Fibroblast of mammary gland (primary cell): ENCODE results near the gene CDV3.
"Not testable (repeated sequence)": the region's sequence is repeated elsewhere in the genome, so short reads cannot be mapped to it uniquely, and the experiment has no call there.

ENCODE experiments used
- DNase-seq: peaks from one replicate; pipeline ENCODE4 v3.0.0-alpha.2; 2010; ENCODE audit warnings: low read depth
- H3K4me3 ChIP-seq: 2 replicates; pipeline ENCODE4 v1.5.1; 2011; ENCODE audit warnings: low read depth, mild to moderate bottlenecking, low read length, moderate library complexity; ENCODE audit not compliant: control insufficient read depth
- TF ChIP-seq, protein P1 (sequence below): conservative IDR thresholded peaks from 2 replicates; pipeline ENCODE4 v1.5.1; 2011; ENCODE audit warnings: low read depth, low read length, inconsistent platforms; ENCODE audit not compliant: control insufficient read depth, insufficient read depth

CDV3 gene, protein sequence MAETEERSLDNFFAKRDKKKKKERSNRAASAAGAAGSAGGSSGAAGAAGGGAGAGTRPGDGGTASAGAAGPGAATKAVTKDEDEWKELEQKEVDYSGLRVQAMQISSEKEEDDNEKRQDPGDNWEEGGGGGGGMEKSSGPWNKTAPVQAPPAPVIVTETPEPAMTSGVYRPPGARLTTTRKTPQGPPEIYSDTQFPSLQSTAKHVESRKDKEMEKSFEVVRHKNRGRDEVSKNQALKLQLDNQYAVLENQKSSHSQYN

DNA sequence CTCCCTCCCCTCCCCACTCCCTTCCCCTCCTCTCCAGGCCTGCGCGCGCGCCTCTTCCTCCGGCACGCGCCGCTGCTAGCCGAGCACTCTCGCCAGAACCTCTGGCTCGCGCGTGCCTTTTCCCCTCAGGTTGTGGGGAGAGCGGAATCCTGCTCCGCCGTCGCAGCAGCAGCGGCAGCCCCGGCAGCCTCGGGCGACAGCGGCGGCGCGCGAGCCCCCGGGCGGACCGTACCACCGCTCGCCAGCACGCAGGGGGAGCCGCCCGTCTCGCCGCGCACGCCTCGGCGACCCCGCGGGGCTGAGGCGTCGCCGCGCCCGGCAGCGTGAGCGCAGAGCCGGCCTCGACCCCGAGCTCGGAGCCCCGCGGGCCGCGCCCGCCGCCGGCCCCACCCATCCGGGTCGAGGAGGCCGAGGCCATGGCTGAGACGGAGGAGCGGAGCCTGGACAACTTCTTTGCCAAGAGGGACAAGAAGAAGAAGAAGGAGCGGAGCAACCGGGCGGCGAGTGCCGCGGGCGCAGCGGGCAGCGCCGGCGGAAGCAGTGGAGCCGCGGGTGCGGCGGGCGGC is at the start of gene CDV3:
Gene CDV3, plus strand, starts transcription at position 58 of the 566 bp plus-strand sequence. Its CDS starts 359 bp downstream, at position 417.
- TF ChIP-seq, protein P1, sequence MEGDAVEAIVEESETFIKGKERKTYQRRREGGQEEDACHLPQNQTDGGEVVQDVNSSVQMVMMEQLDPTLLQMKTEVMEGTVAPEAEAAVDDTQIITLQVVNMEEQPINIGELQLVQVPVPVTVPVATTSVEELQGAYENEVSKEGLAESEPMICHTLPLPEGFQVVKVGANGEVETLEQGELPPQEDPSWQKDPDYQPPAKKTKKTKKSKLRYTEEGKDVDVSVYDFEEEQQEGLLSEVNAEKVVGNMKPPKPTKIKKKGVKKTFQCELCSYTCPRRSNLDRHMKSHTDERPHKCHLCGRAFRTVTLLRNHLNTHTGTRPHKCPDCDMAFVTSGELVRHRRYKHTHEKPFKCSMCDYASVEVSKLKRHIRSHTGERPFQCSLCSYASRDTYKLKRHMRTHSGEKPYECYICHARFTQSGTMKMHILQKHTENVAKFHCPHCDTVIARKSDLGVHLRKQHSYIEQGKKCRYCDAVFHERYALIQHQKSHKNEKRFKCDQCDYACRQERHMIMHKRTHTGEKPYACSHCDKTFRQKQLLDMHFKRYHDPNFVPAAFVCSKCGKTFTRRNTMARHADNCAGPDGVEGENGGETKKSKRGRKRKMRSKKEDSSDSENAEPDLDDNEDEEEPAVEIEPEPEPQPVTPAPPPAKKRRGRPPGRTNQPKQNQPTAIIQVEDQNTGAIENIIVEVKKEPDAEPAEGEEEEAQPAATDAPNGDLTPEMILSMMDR = no peak
- peak within 1 kb of the TSS; percentile 66 for H3K4me3 ChIP-seq
- DNase-seq = no peak

DNA sequence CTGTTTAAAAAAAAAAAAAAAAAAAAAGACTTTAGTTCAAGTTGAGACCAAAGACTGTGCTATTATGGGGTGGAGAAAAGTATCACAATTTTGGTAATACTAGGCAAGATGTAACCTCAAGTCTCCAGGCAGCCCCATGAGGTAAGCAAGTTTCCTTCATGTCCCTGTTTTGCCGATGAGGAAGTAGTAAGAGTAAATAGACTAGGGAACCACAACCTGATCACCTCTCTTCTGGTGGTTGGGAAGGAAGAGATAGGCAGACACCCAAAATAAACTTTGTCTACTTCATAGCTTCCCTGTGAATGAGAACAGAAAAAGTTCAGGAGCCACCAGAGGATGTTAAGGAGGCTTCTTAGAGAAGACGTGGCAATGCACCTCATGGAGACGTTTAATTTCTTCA is 49.7 kb upstream of the CDV3 start:
- not testable (repeated sequence) for DNase-seq, H3K4me3 ChIP-seq

DNA sequence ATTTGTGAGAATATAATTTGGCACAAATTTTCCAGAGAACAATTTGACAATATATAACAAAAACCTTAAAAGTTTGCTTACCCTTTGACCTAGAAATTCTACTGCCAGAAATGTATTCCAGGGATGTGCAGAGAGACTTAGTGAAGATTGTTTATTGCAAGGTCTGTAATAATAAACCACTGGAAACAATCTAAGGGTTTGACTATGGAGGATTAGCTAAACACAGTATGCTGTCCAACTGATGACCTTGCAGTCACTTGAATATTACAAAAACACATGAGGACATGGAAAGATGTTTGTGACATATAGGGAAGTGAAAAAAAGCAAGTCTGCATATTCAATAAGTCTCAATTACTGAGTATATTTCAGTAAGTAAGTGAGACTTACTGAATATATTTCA is 48.1 kb upstream of the CDV3 start:
- DNase-seq = no peak
- H3K4me3 ChIP-seq = no peak overlapping the region
- TF ChIP-seq, protein P1 = no peak

DNA sequence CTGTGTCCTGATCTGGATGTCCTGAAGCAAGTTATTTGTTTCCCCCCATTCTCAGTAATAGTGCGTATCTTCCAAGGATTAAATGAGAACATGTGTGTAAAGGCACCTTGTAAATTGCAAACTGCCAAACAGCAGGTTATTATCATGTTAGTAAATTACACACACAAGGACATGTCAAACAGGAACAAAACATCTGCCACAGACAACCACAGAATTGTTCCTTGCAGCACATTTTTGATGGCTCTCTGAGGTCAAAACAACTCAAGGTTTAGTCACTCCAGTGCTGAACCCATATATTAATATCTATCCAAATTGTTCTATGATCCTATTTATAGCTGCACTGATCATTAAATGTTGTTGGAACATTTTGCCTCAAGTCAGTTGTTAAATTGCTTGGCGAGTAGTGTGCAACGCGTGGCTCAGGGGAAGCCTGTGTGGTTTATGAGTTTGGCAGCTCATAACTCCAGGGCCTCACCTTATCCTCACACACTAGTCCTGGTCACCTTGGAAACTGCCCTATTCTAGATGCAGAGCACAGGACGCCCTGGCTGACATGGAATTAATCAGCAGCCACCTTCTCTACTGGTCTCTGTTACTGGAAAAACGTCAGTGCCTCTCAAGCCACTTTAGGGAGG is 46.3 kb upstream of the CDV3 start:
- TF ChIP-seq, protein P1 = no peak
- H3K4me3 ChIP-seq = no peak overlapping the region
- peak; percentile 52 for DNase-seq

DNA sequence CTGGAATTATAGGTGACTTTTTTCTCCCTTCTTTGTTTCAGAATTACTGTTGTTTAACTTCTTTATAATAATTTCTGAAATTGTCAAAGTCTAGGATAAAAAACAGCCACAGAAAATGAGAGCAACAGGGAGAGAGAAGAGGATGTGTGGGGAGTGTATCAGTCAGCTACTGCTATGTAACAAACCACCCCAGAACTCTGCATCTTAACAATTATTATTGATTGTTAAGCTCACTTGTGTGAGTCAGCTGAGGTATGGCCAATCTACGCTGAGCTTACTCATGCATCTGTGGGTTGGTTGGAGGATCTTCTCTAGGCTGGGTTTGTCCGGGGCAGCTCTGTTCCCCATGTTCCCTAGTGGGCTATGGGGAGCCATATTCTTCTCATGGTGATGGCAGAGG is 43.7 kb upstream of the CDV3 start:
- no peak overlapping the region for H3K4me3 ChIP-seq
- TF ChIP-seq, protein P1 = no peak
- DNase-seq = no peak

DNA sequence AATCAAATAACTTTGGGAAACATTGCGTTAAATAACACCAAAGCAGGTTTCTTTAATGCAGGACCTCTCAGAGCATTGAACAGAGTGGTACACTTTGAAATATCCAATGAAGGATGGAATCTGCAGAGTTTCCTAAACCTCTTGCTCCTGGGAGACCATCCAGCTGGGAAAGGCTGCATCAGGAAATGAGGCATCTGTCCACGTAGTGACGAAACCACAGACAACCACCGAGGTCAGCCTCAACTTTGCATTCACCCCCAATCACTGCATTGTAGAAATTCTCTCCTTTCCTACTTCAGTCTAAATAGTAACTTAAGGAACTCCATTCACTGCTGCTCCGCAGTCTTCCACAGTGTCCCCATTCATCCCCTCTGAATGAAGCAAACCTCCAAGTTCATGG is 41.5 kb upstream of the CDV3 start:
- TF ChIP-seq, protein P1 = no peak
- no peak overlapping the region for H3K4me3 ChIP-seq

DNA sequence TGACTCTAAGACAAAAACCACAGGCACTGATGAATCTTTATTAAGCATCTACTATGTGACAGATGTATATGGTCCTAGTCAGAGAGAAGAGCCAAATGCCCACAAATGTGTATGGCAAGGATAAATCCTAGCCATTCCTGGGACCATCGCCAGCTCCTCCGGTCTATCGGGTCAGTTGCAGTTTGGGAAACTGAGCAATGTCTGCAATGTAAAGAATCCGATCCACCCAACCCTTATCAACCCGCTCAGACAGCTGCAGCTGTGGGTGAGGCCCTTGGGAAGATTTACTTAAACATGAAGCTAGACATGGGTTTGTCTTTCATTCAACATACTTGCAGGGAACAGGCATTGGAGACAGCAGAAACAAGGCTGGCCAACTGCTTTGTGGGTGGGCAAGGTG is 40.5 kb upstream of the CDV3 start:
- peak; percentile 35 for DNase-seq
- TF ChIP-seq, protein P1 = no peak

More for the DNA sequence above, 41.5 kb upstream of the CDV3 start:
- DNase-seq = peak; percentile 84

More for the DNA sequence above, 40.5 kb upstream of the CDV3 start:
- no peak overlapping the region for H3K4me3 ChIP-seq
